PFSK-1 (cell line): Measurements from ENCODE around the gene MYO1E.

ENCODE experiments used
- FOXP2 ChIP-seq: optimal IDR thresholded peaks from 2 replicates; pipeline ENCODE3; 2011; ENCODE audit warnings: borderline replicate concordance, control low read depth, inconsistent platforms; ENCODE audit not compliant: insufficient read depth; ENCODE audit errors: extremely low read length, extremely low read depth
- POLR2AphosphoS5 ChIP-seq: IDR thresholded peaks from 2 replicates; pipeline ENCODE4 v1.6.1; 2012; ENCODE audit warnings: low read depth, mild to moderate bottlenecking, control low read depth, low read length, moderate library complexity
- REST ChIP-seq, 2 experiments: IDR thresholded peaks; 2 replicates each; pipeline versions ENCODE4 v1.6.1 to v1.8.0; 2011 to 2012; ENCODE audit warnings: low read depth in 2 of 2, low read length in 2 of 2, control low read depth in 1 of 2, inconsistent platforms in 1 of 2, mild to moderate bottlenecking in 1 of 2, moderate library complexity in 1 of 2; ENCODE audit not compliant: insufficient read depth in 1 of 2
- SIN3A ChIP-seq: IDR thresholded peaks from 2 replicates; pipeline ENCODE4 v1.6.1; 2012; ENCODE audit warnings: mild to moderate bottlenecking, low read length, moderate library complexity, borderline replicate concordance; ENCODE audit not compliant: insufficient read depth
- TAF1 ChIP-seq: IDR thresholded peaks from 2 replicates; pipeline ENCODE4 v1.6.1; 2012; ENCODE audit warnings: low read length, control low read depth, borderline replicate concordance; ENCODE audit not compliant: insufficient read depth

The MYO1E gene

GRCh38 chr15:59191855-59192237, 180.8 kb downstream of the MYO1E start:
- no peak for TF ChIP-seq REST (IDR thresholded peaks at IDR 0.05; ENCODE audit: insufficient read depth in 1 of 2, low read depth in 2 of 2, low read length in 2 of 2)
- TF ChIP-seq POLR2AphosphoS5, result no peak
- no peak for TF ChIP-seq SIN3A
- no peak for TF ChIP-seq TAF1
- TF ChIP-seq FOXP2, result no peak

- no peak for TF ChIP-seq FOXP2
- no peak for TF ChIP-seq TAF1
- TF ChIP-seq POLR2AphosphoS5, result no peak
- no peak for TF ChIP-seq REST (IDR thresholded peaks at IDR 0.05; ENCODE audit: insufficient read depth in 1 of 2, low read depth in 2 of 2, low read length in 2 of 2)
- TF ChIP-seq SIN3A, result no peak
These were observed 182.4 kb downstream of the MYO1E start for GRCh38 chr15:59190291-59190690.

GRCh38 chr15:59189241-59189640, 183.4 kb downstream of the MYO1E start:
- TF ChIP-seq POLR2AphosphoS5 (no peak), REST (IDR thresholded peaks at IDR 0.05; ENCODE audit: insufficient read depth in 1 of 2, low read depth in 2 of 2, low read length in 2 of 2) (no peak), FOXP2 (no peak), TAF1 (no peak), SIN3A (no peak)

GRCh38 chr15:59186501-59186900, 186.2 kb downstream of the MYO1E start:
- TF ChIP-seq TAF1, result no peak
- TF ChIP-seq SIN3A, result no peak
- no peak for TF ChIP-seq POLR2AphosphoS5
- no peak for TF ChIP-seq FOXP2
- no peak for TF ChIP-seq REST (IDR thresholded peaks at IDR 0.05; ENCODE audit: insufficient read depth in 1 of 2, low read depth in 2 of 2, low read length in 2 of 2)

GRCh38 chr15:59185725-59186124, 186.9 kb downstream of the MYO1E start:
- no peak for TF ChIP-seq SIN3A
- no peak for TF ChIP-seq POLR2AphosphoS5
- TF ChIP-seq FOXP2, result no peak
- TF ChIP-seq REST (IDR thresholded peaks at IDR 0.05; ENCODE audit: insufficient read depth in 1 of 2, low read depth in 2 of 2, low read length in 2 of 2), result no peak
- no peak for TF ChIP-seq TAF1
